BE2C (cell line): ENCODE measurements around the gene FOXN3.

Source experiments
- DNase-seq: peaks from one replicate; pipeline ENCODE4 v3.0.0-alpha.2; 2020
- H3K27me3 ChIP-seq: fragments of 250-450 bp; sonication (Bioruptor Pico); 2 replicates; pipeline ENCODE4 v1.5.1; 2020; ENCODE audit warnings: mild to moderate bottlenecking
- H3K36me3 ChIP-seq: fragments of 250-450 bp; sonication (Bioruptor Pico); 2 replicates; pipeline ENCODE4 v1.5.1; 2020; ENCODE audit warnings: mild to moderate bottlenecking
- H3K4me1 ChIP-seq: fragments of 250-450 bp; sonication (Bioruptor Pico); 2 replicates; pipeline ENCODE4 v1.5.1; 2020
- H3K4me3 ChIP-seq: 2 replicates; pipeline ENCODE4 v1.5.1; 2011; ENCODE audit warnings: low read depth, low read length
- H3K9me3 ChIP-seq: fragments of 250-450 bp; sonication (Bioruptor Pico); 2 replicates; pipeline ENCODE4 v1.5.1; 2020
- CTCF ChIP-seq: IDR thresholded peaks from 2 replicates; pipeline ENCODE4 v1.5.1; 2012; ENCODE audit warnings: mild to moderate bottlenecking, low read depth, low read length

The FOXN3 gene

GRCh38 chr14:89428546-89429198 is 11.6 kb upstream of the FOXN3 start:
- no peak for TF ChIP-seq CTCF
- no peaks in the 10 kb centered on the region for H3K9me3 ChIP-seq
- H3K36me3 ChIP-seq, result no peaks in the 10 kb centered on the region
- no peaks in the 10 kb centered on the region for H3K27me3 ChIP-seq
- no peak for DNase-seq
- H3K4me1 ChIP-seq, result peaks cover 7% of the 10 kb centered on the region; the same call in 1 of the 2 replicates
- H3K4me3 ChIP-seq, result no peak overlapping the region

- no peaks in the 10 kb centered on the region for H3K27me3 ChIP-seq
- no peaks in the 10 kb centered on the region for H3K36me3 ChIP-seq
- no peak for TF ChIP-seq CTCF
- H3K4me1 ChIP-seq, result peaks cover 7% of the 10 kb centered on the region; the same call in 1 of the 2 replicates
- no peak overlapping the region for H3K4me3 ChIP-seq
- H3K9me3 ChIP-seq, result no peaks in the 10 kb centered on the region
- DNase-seq, result no peak
Measured at GRCh38 chr14:89428173-89428523, 11.1 kb upstream of the FOXN3 start.

GRCh38 chr14:89427426-89428172 is 10.6 kb upstream of the FOXN3 start:
- no peak overlapping the region for H3K4me3 ChIP-seq
- H3K4me1 ChIP-seq, result peaks cover 7% of the 10 kb centered on the region; the same call in 1 of the 2 replicates
- no peaks in the 10 kb centered on the region for H3K36me3 ChIP-seq
- no peaks in the 10 kb centered on the region for H3K9me3 ChIP-seq
- TF ChIP-seq CTCF, result no peak
- H3K27me3 ChIP-seq, result no peaks in the 10 kb centered on the region
- no peak for DNase-seq

GRCh38 chr14:89425931-89426330 is 8.9 kb upstream of the FOXN3 start:
- Histone ChIP-seq H3K36me3 (no peaks in the 10 kb centered on the region), H3K4me1 (peaks cover 7% of the 10 kb centered on the region; the same call in 1 of the 2 replicates), H3K9me3 (no peaks in the 10 kb centered on the region), H3K27me3 (no peaks in the 10 kb centered on the region), H3K4me3 (no peak overlapping the region)
- DNase-seq, result no peak
- TF ChIP-seq CTCF, result no peak

GRCh38 chr14:89424241-89424640 is 7.2 kb upstream of the FOXN3 start:
- Histone ChIP-seq H3K36me3 (no peaks in the 10 kb centered on the region), H3K27me3 (no peaks in the 10 kb centered on the region), H3K4me3 (no peak overlapping the region), H3K4me1 (no peaks in the 10 kb centered on the region), H3K9me3 (no peaks in the 10 kb centered on the region)
- no peak for TF ChIP-seq CTCF
- DNase-seq, result no peak

GRCh38 chr14:89422952-89423345 is 5.9 kb upstream of the FOXN3 start:
- peaks cover 3% of the 10 kb centered on the region; the same call in 1 of the 2 replicates for H3K4me1 ChIP-seq
- no peaks in the 10 kb centered on the region for H3K9me3 ChIP-seq
- H3K36me3 ChIP-seq, result no peaks in the 10 kb centered on the region
- no peak overlapping the region for H3K4me3 ChIP-seq
- no peak for DNase-seq
- TF ChIP-seq CTCF, result no peak
- no peaks in the 10 kb centered on the region for H3K27me3 ChIP-seq
